ENCODE measurements around the gene VPS35. TPM values are rescaled to one million over a fixed set of nuclear protein-coding genes. Genes with fewer than 3 reads are reported as not detected.

Gene VPS35
- total and polyA plus RNA-seq, 3 experiments from 2014 or later, result 69.2 to 89.8 (median 89.0) TPM

GRCh38 chr16:46706642-46707041 is 17.7 kb upstream of the VPS35 start:
- no peaks in the 10 kb centered on the region for H3K9me3 Mint-ChIP-seq
- ChIA-PET CTCF (no interaction called here), POLR2A (no interaction called here)
- DNase-seq, result no peak
- no peak overlapping the region for H3K27ac Mint-ChIP-seq
- Histone ChIP-seq H3K4me1 (ENCODE audit: insufficient read depth, low read length) (no peaks in the 10 kb centered on the region), H3K4me3 (ENCODE audit: low read length) (no peak overlapping the region), H3K36me3 (ENCODE audit: insufficient read depth, low read length) (no peaks in the 10 kb centered on the region), H3K27me3 (ENCODE audit: insufficient read depth, low read length, poor library complexity, severe bottlenecking) (no peaks in the 10 kb centered on the region), H3K27ac (ENCODE audit: low read depth, low read length) (no peak overlapping the region), H3K9me3 (ENCODE audit: low read length) (no peaks in the 10 kb centered on the region)
- H3K4me3 Mint-ChIP-seq, result no peak overlapping the region
- H3K27me3 Mint-ChIP-seq, result no peaks in the 10 kb centered on the region
- H3K4me1 Mint-ChIP-seq, result no peaks in the 10 kb centered on the region
- H3K36me3 Mint-ChIP-seq, result no peaks in the 10 kb centered on the region

GRCh38 chr16:46702030-46702429 is 13.1 kb upstream of the VPS35 start:
- Histone ChIP-seq H3K27ac (ENCODE audit: low read depth, low read length) (no peak overlapping the region), H3K4me3 (ENCODE audit: low read length) (no peak overlapping the region), H3K27me3 (ENCODE audit: insufficient read depth, low read length, poor library complexity, severe bottlenecking) (no peaks in the 10 kb centered on the region), H3K9me3 (ENCODE audit: low read length) (no peaks in the 10 kb centered on the region), H3K36me3 (ENCODE audit: insufficient read depth, low read length) (no peaks in the 10 kb centered on the region), H3K4me1 (ENCODE audit: insufficient read depth, low read length) (no peaks in the 10 kb centered on the region)
- Mint-ChIP-seq H3K27me3 (no peaks in the 10 kb centered on the region), H3K4me3 (no peak overlapping the region), H3K9me3 (no peaks in the 10 kb centered on the region), H3K36me3 (no peaks in the 10 kb centered on the region), H3K27ac (no peak overlapping the region), H3K4me1 (no peaks in the 10 kb centered on the region)
- POLR2A ChIA-PET, result no interaction called here
- CTCF ChIA-PET, result no interaction called here
- DNase-seq, result no peak

DNA sequence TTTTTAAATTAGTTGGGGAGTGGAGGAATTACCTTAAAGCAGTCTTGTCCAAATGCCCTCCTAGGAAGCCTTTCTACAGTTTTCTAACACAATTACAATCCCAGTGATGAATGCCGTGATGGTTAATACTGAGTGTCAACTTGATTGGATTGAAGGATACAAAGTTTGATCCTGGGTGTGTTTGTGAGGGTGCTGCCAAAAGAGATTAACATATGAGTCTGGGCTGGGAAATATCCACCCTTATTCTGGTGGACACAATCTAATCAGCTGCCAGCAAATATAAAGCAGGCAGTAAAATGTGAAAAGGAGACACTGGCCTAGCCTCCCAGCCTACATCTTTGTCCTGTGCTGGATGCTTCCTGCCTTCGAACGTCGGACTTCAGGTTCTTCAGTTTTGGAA is 12.6 kb upstream of the VPS35 start:
- no peaks in the 10 kb centered on the region for H3K9me3 ChIP-seq (ENCODE audit: low read length)
- H3K36me3 ChIP-seq (ENCODE audit: insufficient read depth, low read length), result no peaks in the 10 kb centered on the region
- H3K4me3 ChIP-seq (ENCODE audit: low read length), result no peak overlapping the region
- Mint-ChIP-seq H3K27me3 (no peaks in the 10 kb centered on the region), H3K9me3 (no peaks in the 10 kb centered on the region), H3K4me3 (no peak overlapping the region), H3K27ac (no peak overlapping the region), H3K36me3 (no peaks in the 10 kb centered on the region), H3K4me1 (no peaks in the 10 kb centered on the region)
- POLR2A ChIA-PET, result no interaction called here
- no peaks in the 10 kb centered on the region for H3K4me1 ChIP-seq (ENCODE audit: insufficient read depth, low read length)
- CTCF ChIA-PET, result no interaction called here
- H3K27me3 ChIP-seq (ENCODE audit: insufficient read depth, low read length, poor library complexity, severe bottlenecking), result no peaks in the 10 kb centered on the region
- no peak overlapping the region for H3K27ac ChIP-seq (ENCODE audit: low read depth, low read length)
- no peak for DNase-seq

GRCh38 chr16:46700048-46700447 is 11.1 kb upstream of the VPS35 start:
- POLR2A ChIA-PET, result interaction anchor here (0.6 kb wide), 1 partner anchor 11 kb away, joined by 4 read pairs; no protein-coding TSS in a partner anchor
- Histone ChIP-seq H3K4me3 (ENCODE audit: low read length) (no peak overlapping the region), H3K9me3 (ENCODE audit: low read length) (no peaks in the 10 kb centered on the region), H3K4me1 (ENCODE audit: insufficient read depth, low read length) (no peaks in the 10 kb centered on the region), H3K36me3 (ENCODE audit: insufficient read depth, low read length) (no peaks in the 10 kb centered on the region), H3K27me3 (ENCODE audit: insufficient read depth, low read length, poor library complexity, severe bottlenecking) (no peaks in the 10 kb centered on the region), H3K27ac (ENCODE audit: low read depth, low read length) (no peak overlapping the region)
- no peaks in the 10 kb centered on the region for H3K9me3 Mint-ChIP-seq
- peaks cover 0 to 4% (median 0%) of the 10 kb centered on the region in 3 donors for H3K36me3 Mint-ChIP-seq
- no peak overlapping the region for H3K27ac Mint-ChIP-seq
- no peak overlapping the region for H3K4me3 Mint-ChIP-seq
- CTCF ChIA-PET, result no interaction called here
- no peak for DNase-seq
- no peaks in the 10 kb centered on the region for H3K27me3 Mint-ChIP-seq
- H3K4me1 Mint-ChIP-seq, result no peaks in the 10 kb centered on the region

GRCh38 chr16:46696957-46697356 is 8.0 kb upstream of the VPS35 start:
- Histone ChIP-seq H3K9me3 (ENCODE audit: low read length) (no peaks in the 10 kb centered on the region), H3K27me3 (ENCODE audit: insufficient read depth, low read length, poor library complexity, severe bottlenecking) (no peaks in the 10 kb centered on the region), H3K4me3 (ENCODE audit: low read length) (no peak overlapping the region), H3K36me3 (ENCODE audit: insufficient read depth, low read length) (no peaks in the 10 kb centered on the region), H3K4me1 (ENCODE audit: insufficient read depth, low read length) (no peaks in the 10 kb centered on the region), H3K27ac (ENCODE audit: low read depth, low read length) (no peak overlapping the region)
- H3K4me1 Mint-ChIP-seq, result no peaks in the 10 kb centered on the region
- peak overlapping the region in 1 of 7 donors; percentile 6 for H3K4me3 Mint-ChIP-seq
- H3K9me3 Mint-ChIP-seq, result no peaks in the 10 kb centered on the region
- POLR2A ChIA-PET, result no interaction called here
- DNase-seq, result no peak
- no peaks in the 10 kb centered on the region for H3K27me3 Mint-ChIP-seq
- H3K36me3 Mint-ChIP-seq, result peaks cover 0 to 4% (median 0%) of the 10 kb centered on the region in 3 donors
- H3K27ac Mint-ChIP-seq, result no peak overlapping the region
- CTCF ChIA-PET, result no interaction called here

GRCh38 chr16:46695937-46696336 is 7.0 kb upstream of the VPS35 start:
- no peak for DNase-seq
- H3K4me3 Mint-ChIP-seq, result no peak overlapping the region
- POLR2A ChIA-PET, result no interaction called here
- CTCF ChIA-PET, result no interaction called here
- H3K9me3 Mint-ChIP-seq, result no peaks in the 10 kb centered on the region
- Histone ChIP-seq H3K27me3 (ENCODE audit: insufficient read depth, low read length, poor library complexity, severe bottlenecking) (no peaks in the 10 kb centered on the region), H3K4me1 (ENCODE audit: insufficient read depth, low read length) (peaks cover under 1% of the 10 kb centered on the region), H3K9me3 (ENCODE audit: low read length) (no peaks in the 10 kb centered on the region), H3K4me3 (ENCODE audit: low read length) (no peak overlapping the region), H3K27ac (ENCODE audit: low read depth, low read length) (no peak overlapping the region), H3K36me3 (ENCODE audit: insufficient read depth, low read length) (no peaks in the 10 kb centered on the region)
- no peak overlapping the region for H3K27ac Mint-ChIP-seq
- peaks cover 0 to 3% (median 0%) of the 10 kb centered on the region in 3 donors for H3K4me1 Mint-ChIP-seq
- H3K27me3 Mint-ChIP-seq, result no peaks in the 10 kb centered on the region
- peaks cover 0 to 4% (median 0%) of the 10 kb centered on the region in 3 donors for H3K36me3 Mint-ChIP-seq

DNA sequence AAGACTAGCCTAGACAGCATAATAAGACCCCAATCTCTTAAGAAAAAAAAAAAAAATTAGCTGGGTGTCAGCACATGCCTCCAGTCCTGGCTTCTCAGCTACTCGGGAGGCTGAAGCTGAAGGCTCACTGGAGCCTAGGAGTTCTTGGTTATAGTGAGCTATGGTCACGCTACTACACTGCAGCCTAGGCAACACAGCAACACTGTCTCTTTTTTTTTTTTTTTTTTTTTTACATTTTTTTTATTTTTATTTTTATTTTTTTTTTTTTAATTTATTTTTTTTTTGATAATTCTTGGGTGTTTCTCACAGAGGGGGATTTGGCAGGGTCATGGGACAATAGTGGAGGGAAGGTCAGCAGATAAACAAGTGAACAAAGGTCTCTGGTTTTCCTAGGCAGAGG is 4.6 kb upstream of the VPS35 start:
- POLR2A ChIA-PET, result no interaction called here
- no peaks in the 10 kb centered on the region for H3K9me3 Mint-ChIP-seq
- no peaks in the 10 kb centered on the region for H3K36me3 ChIP-seq (ENCODE audit: insufficient read depth, low read length)
- no peak overlapping the region for H3K4me3 Mint-ChIP-seq
- peaks cover 0 to 5% (median 0%) of the 10 kb centered on the region in 3 donors for H3K36me3 Mint-ChIP-seq
- H3K27me3 ChIP-seq (ENCODE audit: insufficient read depth, low read length, poor library complexity, severe bottlenecking), result no peaks in the 10 kb centered on the region
- H3K4me1 Mint-ChIP-seq, result peaks cover 0 to 3% (median 0%) of the 10 kb centered on the region in 3 donors
- no peak overlapping the region for H3K27ac ChIP-seq (ENCODE audit: low read depth, low read length)
- peaks cover 12% of the 10 kb centered on the region for H3K4me1 ChIP-seq (ENCODE audit: insufficient read depth, low read length)
- H3K9me3 ChIP-seq (ENCODE audit: low read length), result no peaks in the 10 kb centered on the region
- no peaks in the 10 kb centered on the region for H3K27me3 Mint-ChIP-seq
- DNase-seq, result no peak
- CTCF ChIA-PET, result no interaction called here
- H3K4me3 ChIP-seq (ENCODE audit: low read length), result no peak overlapping the region
- no peak overlapping the region for H3K27ac Mint-ChIP-seq

DNA sequence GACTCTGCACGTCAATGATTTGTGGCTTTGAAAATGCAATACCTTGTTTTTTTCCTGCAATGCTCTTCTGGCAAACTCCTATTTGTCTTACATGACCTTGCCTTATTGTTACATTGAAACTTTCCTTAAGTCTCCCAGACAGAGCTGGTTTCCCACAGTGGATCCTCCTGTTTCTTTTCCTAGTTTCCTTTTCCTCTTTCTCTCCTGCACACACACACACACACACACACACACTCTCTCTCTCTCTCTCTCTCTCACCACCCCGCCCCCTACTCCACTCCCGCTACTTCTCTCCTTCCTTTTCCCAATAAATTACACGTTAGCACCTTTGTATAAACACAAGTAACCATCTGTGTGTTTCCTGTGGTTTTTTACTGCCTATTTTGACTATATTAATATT is 2.7 kb upstream of the VPS35 start:
- Histone ChIP-seq H3K27me3 (ENCODE audit: insufficient read depth, low read length, poor library complexity, severe bottlenecking) (no peaks in the 10 kb centered on the region), H3K36me3 (ENCODE audit: insufficient read depth, low read length) (no peaks in the 10 kb centered on the region), H3K4me3 (ENCODE audit: low read length) (no peak overlapping the region), H3K9me3 (ENCODE audit: low read length) (no peaks in the 10 kb centered on the region), H3K27ac (ENCODE audit: low read depth, low read length) (no peak overlapping the region), H3K4me1 (ENCODE audit: insufficient read depth, low read length) (peaks cover 29% of the 10 kb centered on the region)
- Mint-ChIP-seq H3K36me3 (peaks cover 0 to 10% (median 0%) of the 10 kb centered on the region in 3 donors), H3K27me3 (no peaks in the 10 kb centered on the region), H3K9me3 (no peaks in the 10 kb centered on the region), H3K4me3 (peak overlapping the region in 2 of 7 donors; percentile 34 to 49), H3K4me1 (peaks cover 16 to 21% (median 18%) of the 10 kb centered on the region in 3 donors), H3K27ac (no peak overlapping the region)
- DNase-seq, result no peak
- ChIA-PET POLR2A (no interaction called here), CTCF (no interaction called here)

Data from CD8-positive, alpha-beta memory T cell (primary cell).